Kidney (tissue), 14 donors: ENCODE results near the gene AQP4. TPM values are rescaled to one million over a fixed set of nuclear protein-coding genes. Genes with fewer than 3 reads are reported as not detected.

Experiments
- DNase-seq, 5 donors: peaks; one replicate each; pipeline ENCODE4 v3.0.0-alpha.2; 2013 to 2020
- FAIRE-seq: peaks from 2 replicates; lab custom pipeline; 2012; peaks lifted over from hg19 to GRCh38; lab: Jason Lieb, UNC
- H3K27ac ChIP-seq, 2 donors: one replicate each; pipeline ENCODE4 v1.7.0; 2013; ENCODE audit warnings: low read depth in 2 of 2, low read length in 2 of 2, inconsistent platforms in 1 of 2
- H3K27me3 ChIP-seq: one replicate; pipeline ENCODE4 v1.7.1; 2013; ENCODE audit warnings: low read length, inconsistent platforms; ENCODE audit not compliant: control insufficient read depth, insufficient read depth
- H3K36me3 ChIP-seq, 3 donors: one replicate each; pipeline versions ENCODE4 v1.7.0 to v1.7.1; 2013; ENCODE audit warnings: low read length in 3 of 3, control low read depth in 1 of 3, inconsistent platforms in 1 of 3; ENCODE audit not compliant: insufficient read depth in 3 of 3, control insufficient read depth in 2 of 3
- H3K4me1 ChIP-seq, 3 donors: one replicate each; pipeline versions ENCODE4 v1.7.0 to v1.7.1; 2013; ENCODE audit warnings: low read length in 3 of 3, inconsistent platforms in 1 of 3, low read depth in 1 of 3; ENCODE audit not compliant: control insufficient read depth in 2 of 3, insufficient read depth in 2 of 3
- H3K4me3 ChIP-seq, 3 donors: one replicate each; pipeline versions ENCODE4 v1.7.0 to v1.8.1; 2013; ENCODE audit warnings: low read length in 3 of 3, control low read depth in 1 of 3, inconsistent platforms in 1 of 3
- H3K9ac ChIP-seq, 3 donors: one replicate each; pipeline versions ENCODE4 v1.7.0 to v1.7.1; 2013; ENCODE audit warnings: low read length in 3 of 3, control low read depth in 1 of 3, inconsistent platforms in 1 of 3
- H3K9me3 ChIP-seq, 3 donors: one replicate each; pipeline versions ENCODE4 v1.7.0 to v1.7.1; 2013; ENCODE audit warnings: low read length in 3 of 3, control low read depth in 1 of 3, inconsistent platforms in 1 of 3; ENCODE audit not compliant: control insufficient read depth in 2 of 3, insufficient read depth in 1 of 3
- intact Hi-C: fragments of 100-400 bp; cut with DNase I; formaldehyde crosslinking; loops from one replicate; pipeline ENCODE4 v1.11.1; 2022
- polyA plus RNA-seq: library from polyadenylated mRNA; stranded (reverse); fragments of 350-450 nt; fragmentation: Illumina TruSeq; extraction: RNeasy Lipid Tissue Mini Kit (QIAGEN cat#74804); gene quantifications from one replicate; pipeline ENCODE4 v1.2.3, GENCODE V29; 2014; ENCODE audit warnings: low read depth, low replicate concordance; ENCODE audit not compliant: insufficient read depth
- total RNA-seq: library from RNA; stranded (reverse); fragmentation: NEBNext Ultra II Directional; extraction: Animal tissue kit (Norgen Biotek cat#: 25700); gene quantifications from one replicate; pipeline ENCODE4 v1.2.1, GENCODE V29; 2021
- TF ChIP-seq, protein P1 (sequence below): IDR thresholded peaks from 3 replicates; pipeline ENCODE4 v1.5.1; 2012; ENCODE audit warnings: mild to moderate bottlenecking, moderate library complexity, borderline replicate concordance; ENCODE audit not compliant: insufficient read depth; ENCODE audit errors: extremely low read depth
- donor health status: control.
- donor health status: control.
- donor health status: control.
- donor health status: control.
- donor health status: control.
- donor health status: DM: yes; HTN: yes; CAD: no.
- donor health status: Normal renal cell carcinoma (clear cell type).

Gene AQP4
- total and polyA plus RNA-seq, 2 donors from 2014 or later, result 1.1 to 11.6 TPM

DNA sequence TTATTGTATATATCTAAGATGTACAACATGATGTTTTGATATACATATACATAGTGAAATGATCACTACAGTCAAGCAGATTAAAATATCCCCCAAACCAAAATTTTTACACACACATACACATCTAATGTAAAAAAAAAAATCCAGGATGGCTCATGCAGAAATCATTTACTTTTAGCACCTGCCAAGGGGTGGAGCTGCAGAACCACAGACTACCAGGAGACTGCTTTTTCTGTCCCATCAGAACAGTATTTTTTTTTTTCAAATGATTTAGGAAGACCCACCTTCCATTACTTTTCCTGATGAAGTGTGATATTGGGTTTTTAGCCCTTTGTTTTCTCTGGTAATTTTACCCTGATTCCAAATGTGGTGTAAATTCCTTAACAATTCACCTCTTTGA lies 61.9 kb downstream of the AQP4 start:
- H3K27ac ChIP-seq, result no peak overlapping the region
- no peak overlapping the region for H3K4me3 ChIP-seq
- DNase-seq (peak in 1 of 5 donors; percentile 27), FAIRE-seq (no peak)
- no peak overlapping the region for H3K9ac ChIP-seq
- H3K9me3 ChIP-seq, result peaks cover 0 to 2% (median 0%) of the 10 kb centered on the region in 3 donors
- no peaks in the 10 kb centered on the region for H3K27me3 ChIP-seq
- H3K36me3 ChIP-seq, result no peaks in the 10 kb centered on the region
- intact Hi-C loops, result loop anchor here (10.0 kb wide), 1 partner anchor 201 kb away; no protein-coding TSS in a partner anchor
- TF ChIP-seq, protein P1, sequence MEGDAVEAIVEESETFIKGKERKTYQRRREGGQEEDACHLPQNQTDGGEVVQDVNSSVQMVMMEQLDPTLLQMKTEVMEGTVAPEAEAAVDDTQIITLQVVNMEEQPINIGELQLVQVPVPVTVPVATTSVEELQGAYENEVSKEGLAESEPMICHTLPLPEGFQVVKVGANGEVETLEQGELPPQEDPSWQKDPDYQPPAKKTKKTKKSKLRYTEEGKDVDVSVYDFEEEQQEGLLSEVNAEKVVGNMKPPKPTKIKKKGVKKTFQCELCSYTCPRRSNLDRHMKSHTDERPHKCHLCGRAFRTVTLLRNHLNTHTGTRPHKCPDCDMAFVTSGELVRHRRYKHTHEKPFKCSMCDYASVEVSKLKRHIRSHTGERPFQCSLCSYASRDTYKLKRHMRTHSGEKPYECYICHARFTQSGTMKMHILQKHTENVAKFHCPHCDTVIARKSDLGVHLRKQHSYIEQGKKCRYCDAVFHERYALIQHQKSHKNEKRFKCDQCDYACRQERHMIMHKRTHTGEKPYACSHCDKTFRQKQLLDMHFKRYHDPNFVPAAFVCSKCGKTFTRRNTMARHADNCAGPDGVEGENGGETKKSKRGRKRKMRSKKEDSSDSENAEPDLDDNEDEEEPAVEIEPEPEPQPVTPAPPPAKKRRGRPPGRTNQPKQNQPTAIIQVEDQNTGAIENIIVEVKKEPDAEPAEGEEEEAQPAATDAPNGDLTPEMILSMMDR, result no peak
- no peaks in the 10 kb centered on the region for H3K4me1 ChIP-seq

DNA sequence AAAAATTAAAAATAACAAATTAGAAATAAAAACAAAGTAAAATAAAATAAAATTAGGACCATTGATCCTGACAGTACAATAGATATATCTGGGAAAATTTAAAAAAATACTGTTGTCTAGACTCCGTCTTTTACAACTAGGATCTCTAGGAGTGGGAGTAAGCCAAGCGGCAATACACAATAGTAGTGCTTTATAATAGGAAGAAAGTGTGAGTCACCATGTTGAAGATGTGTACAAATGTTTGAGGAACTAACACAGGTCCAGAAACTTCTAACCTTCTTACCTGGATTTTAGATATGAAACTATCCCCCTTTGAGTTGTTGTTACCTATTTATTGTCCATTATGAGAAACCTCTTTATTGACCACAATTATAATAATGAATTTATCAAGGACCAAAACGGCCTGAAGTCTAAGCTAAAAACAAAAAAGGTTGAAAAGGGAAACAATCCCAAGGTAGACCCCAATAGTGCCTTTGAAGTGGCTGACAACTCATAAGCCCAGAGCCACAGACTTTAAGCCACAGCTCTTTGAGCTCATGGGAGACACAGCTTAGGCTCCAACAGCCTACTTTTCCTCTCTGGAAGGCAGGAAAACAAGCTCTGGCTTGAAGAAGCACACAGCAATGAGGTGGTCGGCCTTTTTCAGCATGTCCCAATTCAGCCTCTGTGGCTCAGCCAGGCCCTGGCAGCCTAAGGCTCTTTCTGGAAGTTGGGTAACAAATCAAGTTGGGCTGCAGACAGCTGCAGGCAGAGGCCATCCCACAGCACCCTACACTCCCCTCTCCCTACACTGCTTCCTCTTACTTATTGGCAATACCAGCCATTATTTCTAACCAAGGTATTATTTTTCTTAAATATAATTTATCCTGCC lies 62.9 kb downstream of the AQP4 start:
- H3K4me1 ChIP-seq, result no peaks in the 10 kb centered on the region
- H3K9me3 ChIP-seq, result peaks cover 0 to 2% (median 0%) of the 10 kb centered on the region in 3 donors
- H3K36me3 ChIP-seq, result no peaks in the 10 kb centered on the region
- H3K9ac ChIP-seq, result no peak overlapping the region
- H3K4me3 ChIP-seq, result no peak overlapping the region
- TF ChIP-seq, protein P1, result no peak
- FAIRE-seq (no peak), DNase-seq (no peak)
- H3K27ac ChIP-seq, result no peak overlapping the region
- intact Hi-C loops, result loop anchor here (10.0 kb wide), 1 partner anchor 202 kb away; no protein-coding TSS in a partner anchor
- H3K27me3 ChIP-seq, result no peaks in the 10 kb centered on the region
